NCI-H1694 treated with DMSO at 0.1 percent for 48 hours (cell line): ENCODE data around the gene PGA5.

ENCODE experiments used
- DNase-seq: peaks from one replicate; lab custom pipeline; 2025; lab: John Stamatoyannopoulos, UW

Gene PGA5

DNA sequence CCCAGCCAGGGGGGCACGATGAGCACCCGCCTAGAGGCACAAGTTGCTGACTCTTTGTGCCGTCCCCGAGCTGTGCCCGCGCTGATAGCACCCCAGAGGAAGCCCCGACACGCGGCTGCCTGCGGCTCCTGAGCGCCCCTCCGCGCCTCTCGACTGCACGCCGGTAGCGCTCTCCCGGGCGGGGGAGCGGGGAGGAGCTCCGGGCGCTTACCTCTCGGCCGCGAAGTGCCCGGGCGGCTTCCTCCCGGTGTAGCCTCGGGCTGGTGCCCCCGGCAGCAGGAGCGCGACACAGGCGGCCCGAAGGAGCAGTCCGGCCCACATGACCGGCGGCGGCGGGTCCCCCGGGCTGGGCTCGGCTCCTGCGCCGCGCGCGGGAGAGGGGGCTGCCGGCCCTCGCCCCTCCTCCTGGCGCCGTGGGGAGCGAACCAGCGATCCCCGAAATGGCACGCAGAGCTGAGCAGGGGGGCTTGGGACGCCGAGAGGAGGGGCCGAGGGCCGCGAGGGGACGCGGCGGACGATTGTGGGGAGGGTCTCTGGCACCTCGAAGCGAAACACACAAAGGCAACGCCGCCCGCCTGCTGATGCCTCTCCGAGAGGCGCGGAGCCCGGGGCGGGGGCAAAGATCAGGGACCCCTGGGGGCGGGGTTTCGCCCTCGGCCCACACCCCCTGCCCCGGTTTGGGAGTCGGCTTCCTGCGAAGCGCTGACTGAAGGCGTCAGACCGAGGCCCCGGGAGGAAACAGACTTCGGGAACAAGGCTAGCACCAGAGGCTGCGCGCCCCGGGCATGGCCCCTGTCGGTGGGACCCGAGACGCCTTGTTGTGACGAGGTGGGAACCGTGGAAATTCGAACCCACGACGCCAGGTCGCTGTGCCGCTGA lies 54.0 kb downstream of the PGA5 start, which contains the start of gene VWCE:
TSS of gene VWCE (minus strand) at position 600 of the 879 bp plus-strand sequence. CDS start at position 321, 279 bp downstream.
- DNase-seq, result peak; percentile 43

DNA sequence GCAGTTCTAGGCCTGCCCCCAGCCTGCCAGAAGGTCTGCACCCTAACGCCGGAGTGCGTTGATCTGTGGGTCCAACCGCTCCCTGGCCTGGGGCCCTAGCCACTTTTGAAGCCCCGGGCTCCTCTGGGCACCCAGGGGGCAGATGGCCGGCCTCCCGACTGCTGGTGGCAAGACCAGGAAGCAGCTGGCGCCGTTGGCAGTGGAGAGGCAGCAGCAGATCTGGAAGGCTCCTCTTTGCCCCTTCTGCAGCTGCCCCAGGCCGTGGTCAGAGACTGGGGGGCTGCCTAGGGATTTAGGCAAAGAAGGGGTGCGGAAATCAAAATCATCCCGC lies 54.6 kb downstream of the PGA5 start:
- DNase-seq, result no peak

DNA sequence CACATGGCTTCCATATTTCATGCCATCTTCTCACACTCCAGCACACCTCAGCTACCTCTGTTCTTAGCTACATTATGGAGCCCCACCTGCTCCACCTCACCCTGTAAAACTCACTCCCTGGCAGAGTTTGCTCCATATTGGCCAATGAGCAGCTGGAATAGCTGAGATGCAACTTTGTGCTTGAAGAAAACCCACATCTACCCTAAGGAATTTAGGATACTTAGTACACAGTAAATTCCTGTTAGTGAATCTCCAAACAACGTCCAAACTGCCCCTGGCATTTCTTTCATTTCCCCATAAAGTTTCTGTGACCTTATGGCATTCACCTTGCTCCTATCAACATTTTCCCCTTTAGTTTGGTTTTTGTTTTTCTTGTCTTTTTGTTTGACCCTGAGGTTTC lies 56.4 kb downstream of the PGA5 start:
- DNase-seq, result no peak

DNA sequence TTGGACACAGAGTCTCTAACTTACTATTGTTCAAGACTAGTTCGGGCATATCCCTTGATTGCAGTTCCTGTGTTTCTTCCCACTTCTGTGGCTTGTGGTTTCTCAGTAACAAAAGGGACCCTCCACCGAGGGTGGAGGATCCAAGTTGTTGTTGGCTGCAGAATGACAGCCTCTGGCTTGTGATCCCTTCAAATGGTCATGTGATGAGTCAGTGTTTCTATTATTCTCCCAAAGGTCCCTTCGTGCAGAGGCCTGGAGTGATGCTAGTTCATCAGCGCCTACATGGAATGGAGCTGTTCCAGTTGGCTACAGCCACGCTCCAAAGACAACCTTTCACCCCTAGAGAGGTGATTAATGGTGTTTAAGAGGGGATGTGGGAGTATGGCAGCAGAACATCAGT lies 56.8 kb downstream of the PGA5 start:
- DNase-seq, result no peak

DNA sequence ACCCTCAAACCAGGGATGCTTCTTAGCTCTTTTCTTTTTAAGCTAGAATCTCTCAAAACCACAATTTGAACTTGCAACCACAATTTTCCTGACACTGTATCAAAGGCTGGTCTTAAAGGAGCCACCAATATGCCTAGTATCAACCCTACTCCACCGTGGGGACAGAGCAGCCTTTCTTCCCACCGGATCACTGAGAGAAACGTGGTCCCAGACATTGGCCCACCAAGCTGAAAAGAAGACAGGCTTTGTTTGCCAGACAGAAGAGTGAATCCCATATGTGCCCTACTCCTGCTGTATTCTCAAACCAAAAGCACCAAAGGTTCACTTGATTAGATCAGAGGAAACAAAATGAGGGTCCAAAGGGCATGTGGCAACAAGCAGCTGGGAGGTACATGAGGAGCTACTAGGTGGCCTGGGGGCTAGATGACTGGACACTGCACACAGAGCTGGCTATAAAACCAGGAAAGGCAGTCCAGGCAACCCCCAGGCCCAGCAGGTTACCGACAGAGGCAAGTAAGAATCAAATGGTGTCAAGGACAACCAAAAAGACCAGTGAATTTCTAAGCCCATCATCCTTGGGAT lies 57.8 kb downstream of the PGA5 start:
- no peak for DNase-seq
